ENCODE data around the gene ATF7. TPM values are rescaled to one million over a fixed set of nuclear protein-coding genes. Genes with fewer than 3 reads are reported as not detected.

Gene ATF7
- total and polyA plus RNA-seq, 2 of the 13 experiments (the other 11 are each of a cell fraction or from before 2014, with no cell fraction given) = 9.6 to 16.2 TPM

DNA sequence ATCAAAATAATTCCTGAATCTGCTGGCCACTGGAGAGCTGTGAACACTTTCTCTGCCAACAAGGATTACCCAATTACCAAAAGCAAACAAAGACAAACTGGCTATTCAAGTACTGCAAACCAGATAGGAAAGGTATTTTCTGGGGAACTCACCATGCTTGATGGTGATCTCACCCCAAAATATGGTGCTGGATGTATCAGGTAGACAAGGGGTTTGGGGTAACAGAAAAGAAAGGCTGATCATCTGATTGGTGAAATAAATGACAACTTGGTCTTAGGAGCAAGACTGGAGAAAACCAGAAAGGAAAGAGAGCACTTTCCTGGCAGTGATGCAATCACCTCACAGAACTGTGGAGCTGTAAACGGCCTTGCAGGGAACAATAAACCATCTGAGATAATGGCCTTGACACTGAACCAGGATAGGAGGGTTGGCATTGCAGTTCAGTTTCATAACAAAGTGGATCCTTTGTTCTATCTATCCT, 87.9 kb downstream of the ATF7 start:
- no peak overlapping the region for H2AFZ ChIP-seq (ENCODE audit: low read length)
- WGBS (ENCODE audit: low lambda C conversion rate) = 0% methylated on average over 1 of the region's 1 CpG
- H3K9ac ChIP-seq (ENCODE audit: insufficient read depth, low read depth, low read length) = no peak overlapping the region
- ChIA-PET CTCF (ENCODE audit: low intra/inter-chr PET ratio, low total read pairs) (interaction anchor here (1.0 to 1.1 kb wide), 2 partner anchors 137 to 138 kb away, joined by 3 read pairs; partner anchors contain the start of gene ATP5MC2), POLR2A (interaction anchor here (0.6 to 6.8 kb wide), 7 partner anchors 12 to 157 kb away, joined by 3 to 65 read pairs (median 6); partner anchors contain the start of genes ATP5MC2 and TARBP2)
- H3K4me1 ChIP-seq (ENCODE audit: insufficient read depth, low read length) = peaks cover 31% of the 10 kb centered on the region
- H3K27ac ChIP-seq (ENCODE audit: extremely low read length, insufficient read depth, low read length) = peak overlapping the region; percentile 76
- no peaks in the 10 kb centered on the region for H3K79me2 ChIP-seq (ENCODE audit: insufficient read depth, low read length)
- intact Hi-C loops (cut with micrococcal nuclease; ENCODE audit: unreplicated experiment) (no loop called here), in situ Hi-C loops (cut with HindIII; ENCODE audit: extremely low pct_ligation_motif_present, low pct_unique_long_range_greater_than_20kb) (no loop called here)
- no peaks in the 10 kb centered on the region for H3K27me3 ChIP-seq (ENCODE audit: control insufficient read depth in 1 of 2, insufficient read depth in 2 of 2, low read length in 2 of 2)
- ATAC-seq (peak; percentile 96), FAIRE-seq (peak; percentile 99), DNase-seq (ENCODE audit: low spot score) (peak; percentile 94)
- H3K4me2 ChIP-seq (ENCODE audit: low read depth, low read length) = peak overlapping the region; percentile 49
- H3K36me3 ChIP-seq (replicated peaks in 1 of 2; ENCODE audit: control insufficient read depth in 1 of 2, insufficient read depth in 2 of 2, low read length in 2 of 2) = peaks cover 9 to 52% of the 10 kb centered on the region in 2 experiments; a peak in 4 of 5 replicates
- no TSS peak for BruUV-seq (replicated peaks)
- no peaks in the 10 kb centered on the region for H3K9me3 ChIP-seq (ENCODE audit: low read length)
- no peaks in the 10 kb centered on the region for H4K20me1 ChIP-seq (ENCODE audit: insufficient read depth, low read length)
- no peak overlapping the region; a peak in 1 of 6 replicates for H3K4me3 ChIP-seq (replicated peaks in 1 of 3; ENCODE audit: insufficient read depth in 1 of 3, low read depth in 2 of 3, low read length in 3 of 3)
- peak; percentile 88 for TF ChIP-seq ATF3 (CRISPR knock-in tag; IDR thresholded peaks at IDR 0.05)
- TF ChIP-seq PCBP2 (optimal IDR thresholded peaks at IDR 0.05; ENCODE audit: low read depth, low read length, poor library complexity, severe bottlenecking) = no peak
- no peak for TF ChIP-seq HMGXB3 (CRISPR knock-in tag; IDR thresholded peaks at IDR 0.05; ENCODE audit: borderline replicate concordance)
- TF ChIP-seq ZNF331 (CRISPR knock-in tag; IDR thresholded peaks at IDR 0.05) = peak; percentile 97
- no peak for TF ChIP-seq PAX8 (CRISPR knock-in tag; IDR thresholded peaks at IDR 0.05; ENCODE audit: borderline replicate concordance)
- peak; percentile 75 for TF ChIP-seq THAP11 (CRISPR knock-in tag; IDR thresholded peaks at IDR 0.05)
- no peak for TF ChIP-seq POLR2AphosphoS5 (IDR thresholded peaks at IDR 0.05; ENCODE audit: low read depth, low read length)
- TF ChIP-seq ZNF780A (CRISPR knock-in tag; IDR thresholded peaks at IDR 0.05) = no peak
- peak; percentile 67 for TF ChIP-seq ZNF644 (CRISPR knock-in tag; IDR thresholded peaks at IDR 0.05; ENCODE audit: low read depth)
- TF ChIP-seq NFIC (IDR thresholded peaks at IDR 0.05; ENCODE audit: low read length) = peak; percentile 59; the same call in 1 of the 2 replicates
- TF ChIP-seq, protein P1, sequence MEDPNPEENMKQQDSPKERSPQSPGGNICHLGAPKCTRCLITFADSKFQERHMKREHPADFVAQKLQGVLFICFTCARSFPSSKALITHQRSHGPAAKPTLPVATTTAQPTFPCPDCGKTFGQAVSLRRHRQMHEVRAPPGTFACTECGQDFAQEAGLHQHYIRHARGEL (CRISPR knock-in tag; IDR thresholded peaks at IDR 0.05) = no peak
- TF ChIP-seq ZBTB8A (CRISPR knock-in tag; IDR thresholded peaks at IDR 0.05; ENCODE audit: borderline replicate concordance, low read depth) = no peak
- peak; percentile 81; the same call in 1 of the 2 replicates for TF ChIP-seq FOXK1 (CRISPR knock-in tag; IDR thresholded peaks at IDR 0.05; ENCODE audit: borderline replicate concordance, low read depth)
- no peak for TF ChIP-seq ZNF619 (CRISPR knock-in tag; IDR thresholded peaks at IDR 0.05)
- TF ChIP-seq KLF16 (CRISPR knock-in tag; IDR thresholded peaks at IDR 0.05) = peak in 1 of 2 experiments; percentile 89; a peak in 2 of 4 replicates
- no peak for TF ChIP-seq KDM5B (CRISPR knock-in tag; IDR thresholded peaks at IDR 0.05; ENCODE audit: borderline replicate concordance)
- TF ChIP-seq, protein P2, sequence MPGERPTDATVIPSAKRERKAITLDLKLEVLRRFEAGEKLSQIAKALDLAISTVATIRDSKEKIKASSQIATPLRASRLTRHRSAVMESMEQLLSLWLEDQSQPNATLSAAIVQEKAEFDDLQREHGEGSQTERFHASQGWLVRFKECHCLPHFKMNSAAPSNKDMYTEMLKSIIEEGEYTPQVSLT (CRISPR knock-in tag; IDR thresholded peaks at IDR 0.05; ENCODE audit: borderline replicate concordance, low read depth) = no peak
- peak; percentile 26; the same call in 1 of the 2 replicates for TF ChIP-seq ZSCAN31 (CRISPR knock-in tag; IDR thresholded peaks at IDR 0.05; ENCODE audit: low read depth)
- TF ChIP-seq IRF1 (CRISPR knock-in tag; IDR thresholded peaks at IDR 0.05; ENCODE audit: low read depth) = no peak

Data from HepG2 (cell line).